Activated T-helper 2 cell treated with anti-CD3 and anti-CD28 coated beads, Interferon-gamma antibody, Interleukin-2, Interleukin-4, amounts not matched to agents 10 μg/mL and 5 μg/mL and 100 μg/mL, durations not matched to agents 14 hours and 24 hours and 36 hours (primary cell): Measurements from ENCODE around the gene ACTBL2. TPM values are rescaled to one million over a fixed set of nuclear protein-coding genes. Genes with fewer than 3 reads are reported as not detected.

Source experiments
- DNase-seq: peaks from one replicate; pipeline ENCODE4 v3.0.0; 2021; ENCODE audit warnings: low spot score
- H3K27ac Mint-ChIP-seq: one replicate; pipeline ENCODE4 v1.8.0; 2021; ENCODE audit warnings: mixed read lengths
- H3K27me3 Mint-ChIP-seq: one replicate; pipeline ENCODE4 v1.8.0; 2021; ENCODE audit warnings: low read depth, mixed read lengths
- H3K36me3 Mint-ChIP-seq: one replicate; pipeline ENCODE4 v1.8.0; 2021; ENCODE audit warnings: low read depth, mixed read lengths
- H3K4me1 Mint-ChIP-seq: one replicate; pipeline ENCODE4 v1.8.0; 2021; ENCODE audit warnings: low read depth, mixed read lengths
- H3K4me3 Mint-ChIP-seq: one replicate; pipeline ENCODE4 v1.8.0; 2021; ENCODE audit warnings: low read depth, mild to moderate bottlenecking, moderate library complexity, mixed read lengths
- H3K9me3 Mint-ChIP-seq: one replicate; pipeline ENCODE4 v1.8.0; 2021; ENCODE audit warnings: mixed read lengths
- intact Hi-C: fragments of 100-400 bp; cut with micrococcal nuclease; formaldehyde crosslinking; loops from one replicate; pipeline ENCODE4 v1.15.1; 2023
- total RNA-seq: library from RNA; stranded (reverse); gene quantifications from 2 replicates; pipeline ENCODE4 v1.2.3, GENCODE V29; 2022

The ACTBL2 gene
- total RNA-seq, 1 donor from 2014 or later, result not detected

DNA sequence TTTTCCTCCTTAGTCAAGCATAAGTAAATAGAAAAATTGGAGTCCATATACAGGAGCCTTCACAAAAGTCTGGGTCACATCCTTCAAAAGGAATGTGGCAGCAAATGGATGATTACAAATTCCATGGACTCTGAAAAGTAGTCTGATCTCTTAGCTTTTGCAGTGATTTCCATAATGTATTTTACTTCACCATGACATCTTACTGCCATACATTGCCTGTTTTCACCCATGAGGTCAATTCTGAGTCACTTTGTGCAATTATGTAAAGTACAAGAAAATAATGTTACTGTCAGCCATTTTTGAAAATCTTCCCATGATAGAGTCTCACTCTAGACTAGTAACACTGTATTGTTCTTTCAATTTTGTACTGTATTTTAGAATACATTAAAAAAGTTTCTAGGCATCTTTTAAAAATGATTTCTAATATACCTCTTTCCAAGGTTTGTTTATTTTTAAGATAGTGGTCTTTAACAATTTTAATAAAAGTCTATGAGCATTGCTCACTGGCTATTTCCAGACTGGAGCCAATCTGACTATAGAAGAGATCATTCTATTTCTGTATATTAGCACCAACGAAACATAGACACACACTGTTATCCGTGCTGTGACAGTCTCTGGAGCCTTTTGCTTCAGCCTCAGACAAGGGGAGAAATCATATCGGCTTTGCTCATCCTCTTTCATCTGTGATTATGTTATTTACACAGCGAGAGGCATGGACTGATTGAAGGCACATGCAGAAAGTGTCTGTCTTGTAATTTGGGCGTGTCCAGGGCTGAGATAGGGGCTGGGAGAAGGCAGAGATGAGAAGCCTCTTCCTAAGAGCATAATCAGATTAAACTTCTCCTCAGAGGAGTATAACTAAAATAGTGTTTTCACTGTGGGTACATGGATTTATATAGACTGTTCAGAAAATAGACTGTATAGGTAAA, 22.9 kb upstream of the ACTBL2 start:
- Mint-ChIP-seq H3K36me3 (no peaks in the 10 kb centered on the region), H3K9me3 (no peaks in the 10 kb centered on the region), H3K27me3 (peaks cover 19% of the 10 kb centered on the region), H3K4me3 (no peak overlapping the region), H3K4me1 (peaks cover 14% of the 10 kb centered on the region), H3K27ac (no peak overlapping the region)
- intact Hi-C loops, result no loop called here
- DNase-seq, result no peak

GRCh38 chr5:57504357-57504756, 21.7 kb upstream of the ACTBL2 start:
- no peaks in the 10 kb centered on the region for H3K9me3 Mint-ChIP-seq
- intact Hi-C loops, result no loop called here
- no peak overlapping the region for H3K27ac Mint-ChIP-seq

DNA sequence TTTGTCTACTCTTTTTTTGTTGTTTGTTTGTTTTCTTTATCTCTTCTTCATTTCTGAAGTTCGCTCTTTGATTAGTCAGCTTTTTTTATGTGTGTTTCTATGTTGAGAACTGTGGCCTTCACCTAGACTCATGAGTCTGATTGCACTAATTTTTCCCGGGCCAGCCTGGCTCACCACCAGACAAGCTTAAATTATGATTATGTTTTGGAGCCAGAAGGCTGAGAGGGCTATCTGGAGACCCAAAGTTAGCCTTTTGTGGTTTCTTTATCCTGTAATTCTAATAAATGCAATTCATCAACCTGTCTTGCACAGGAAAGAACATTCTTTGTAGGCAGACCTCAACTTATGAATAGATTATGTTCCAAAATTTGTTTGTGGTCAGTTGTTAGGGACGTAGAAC, 20.8 kb upstream of the ACTBL2 start:
- no peak for DNase-seq
- no peaks in the 10 kb centered on the region for H3K9me3 Mint-ChIP-seq
- peaks cover 32% of the 10 kb centered on the region for H3K4me1 Mint-ChIP-seq
- H3K27ac Mint-ChIP-seq, result no peak overlapping the region
- H3K36me3 Mint-ChIP-seq, result no peaks in the 10 kb centered on the region
- H3K27me3 Mint-ChIP-seq, result peaks cover 17% of the 10 kb centered on the region
- H3K4me3 Mint-ChIP-seq, result no peak overlapping the region
- intact Hi-C loops, result no loop called here

More at GRCh38 chr5:57504357-57504756, 21.7 kb upstream of the ACTBL2 start:
- H3K36me3 Mint-ChIP-seq, result no peaks in the 10 kb centered on the region
- peaks cover 23% of the 10 kb centered on the region for H3K4me1 Mint-ChIP-seq
- H3K4me3 Mint-ChIP-seq, result no peak overlapping the region
- no peak for DNase-seq
- peaks cover 17% of the 10 kb centered on the region for H3K27me3 Mint-ChIP-seq

DNA sequence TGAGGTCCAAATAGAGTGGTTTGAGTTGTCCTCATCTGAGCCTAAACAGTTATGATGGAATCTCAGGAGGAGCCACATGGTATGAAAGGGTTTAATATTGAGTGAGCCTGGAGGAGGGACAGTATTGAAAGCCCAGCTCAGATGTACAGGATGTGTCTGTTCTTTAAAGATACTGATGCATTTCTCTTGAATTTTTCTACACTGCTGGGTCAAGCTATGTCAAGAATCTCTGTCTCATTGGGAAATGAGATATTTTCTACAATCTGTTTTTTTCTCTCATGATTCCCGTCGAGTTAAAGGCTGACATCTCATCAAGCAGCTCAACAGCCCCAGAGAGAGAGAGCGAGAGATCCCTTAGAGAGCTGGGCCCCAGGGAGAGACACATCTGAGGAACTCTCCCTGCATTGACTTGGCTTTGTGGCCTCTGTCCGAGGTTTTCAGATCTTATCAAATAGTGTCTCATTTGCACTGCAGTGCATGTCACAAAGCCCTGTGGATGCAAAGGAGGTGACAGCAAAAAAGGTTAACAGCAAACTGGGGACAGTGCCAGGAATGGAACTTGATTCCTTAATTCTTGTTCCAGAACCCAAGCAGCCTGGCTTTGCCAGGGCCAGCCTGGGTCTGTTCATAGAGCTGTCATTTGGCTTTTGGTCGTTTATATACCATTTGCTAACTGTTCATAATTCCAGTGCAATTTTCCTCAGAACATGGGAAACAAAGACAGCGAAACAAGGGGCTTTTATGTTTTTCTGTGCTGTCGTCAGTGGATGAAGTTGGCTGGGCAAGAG, 19.0 kb upstream of the ACTBL2 start:
- H3K9me3 Mint-ChIP-seq, result no peaks in the 10 kb centered on the region
- H3K27ac Mint-ChIP-seq, result no peak overlapping the region
- no peaks in the 10 kb centered on the region for H3K36me3 Mint-ChIP-seq
- no peak overlapping the region for H3K4me3 Mint-ChIP-seq
- peaks cover 38% of the 10 kb centered on the region for H3K4me1 Mint-ChIP-seq
- intact Hi-C loops, result no loop called here
- H3K27me3 Mint-ChIP-seq, result peaks cover 5% of the 10 kb centered on the region
- no peak for DNase-seq

DNA sequence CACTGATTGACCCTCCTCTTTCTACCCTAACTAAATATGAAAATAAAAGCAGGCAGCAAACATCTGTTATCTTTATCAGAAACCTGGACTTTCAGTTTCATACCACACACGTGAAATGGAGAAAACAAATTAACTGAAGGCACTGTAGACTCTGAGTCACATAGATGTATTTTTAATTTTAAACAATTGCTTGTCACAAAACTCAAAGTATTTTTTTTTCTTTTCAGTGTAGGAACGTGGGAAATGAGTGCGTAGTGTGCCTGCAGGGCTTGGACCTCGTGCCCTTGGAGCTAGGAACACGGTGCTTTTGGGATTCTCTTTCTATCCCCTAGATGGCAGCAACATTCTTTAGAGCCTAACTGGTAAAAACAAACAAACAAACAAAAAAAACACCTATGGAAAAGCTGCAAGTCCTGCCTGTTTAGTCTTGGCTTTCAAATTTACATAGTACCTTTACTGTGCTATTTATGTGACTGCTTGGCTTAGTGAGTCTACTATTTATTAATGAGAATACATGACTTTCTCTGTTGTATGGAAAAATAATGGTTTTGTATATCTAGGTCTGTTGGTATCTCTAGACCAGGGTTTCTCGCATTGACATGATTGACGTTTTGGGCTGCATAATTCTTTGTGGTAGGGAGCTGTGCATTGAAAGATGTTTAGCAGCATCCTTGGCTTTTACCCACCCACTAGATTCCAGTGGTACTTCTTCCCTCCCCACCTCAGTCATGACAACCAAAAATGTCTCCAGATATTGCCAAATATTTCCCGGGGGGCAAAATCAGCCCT, 16.8 kb upstream of the ACTBL2 start:
- H3K4me1 Mint-ChIP-seq, result peaks cover 54% of the 10 kb centered on the region
- no peaks in the 10 kb centered on the region for H3K9me3 Mint-ChIP-seq
- intact Hi-C loops, result loop anchor here (1.0 to 2.0 kb wide), 3 partner anchors 116 to 962 kb away; no protein-coding TSS in a partner anchor
- DNase-seq, result peak; percentile 20
- peak overlapping the region; percentile 37 for H3K4me3 Mint-ChIP-seq
- peaks cover 4% of the 10 kb centered on the region for H3K27me3 Mint-ChIP-seq
- peak overlapping the region; percentile 60 for H3K27ac Mint-ChIP-seq
- H3K36me3 Mint-ChIP-seq, result no peaks in the 10 kb centered on the region

GRCh38 chr5:57497733-57498132, 15.1 kb upstream of the ACTBL2 start:
- H3K27ac Mint-ChIP-seq, result no peak overlapping the region
- no peak for DNase-seq
- H3K9me3 Mint-ChIP-seq, result no peaks in the 10 kb centered on the region
- no peaks in the 10 kb centered on the region for H3K27me3 Mint-ChIP-seq
- H3K36me3 Mint-ChIP-seq, result no peaks in the 10 kb centered on the region
- peaks cover 58% of the 10 kb centered on the region for H3K4me1 Mint-ChIP-seq
- intact Hi-C loops, result loop anchor here (2.0 kb wide), 1 partner anchor 199 kb away; no protein-coding TSS in a partner anchor
- H3K4me3 Mint-ChIP-seq, result no peak overlapping the region

GRCh38 chr5:57495285-57496086, 12.9 kb upstream of the ACTBL2 start:
- peaks cover 59% of the 10 kb centered on the region for H3K4me1 Mint-ChIP-seq
- H3K9me3 Mint-ChIP-seq, result no peaks in the 10 kb centered on the region
- H3K27me3 Mint-ChIP-seq, result no peaks in the 10 kb centered on the region
- DNase-seq, result no peak
- intact Hi-C loops, result no loop called here
- peak overlapping the region; percentile 45 for H3K27ac Mint-ChIP-seq
- H3K4me3 Mint-ChIP-seq, result no peak overlapping the region
- no peaks in the 10 kb centered on the region for H3K36me3 Mint-ChIP-seq

DNA sequence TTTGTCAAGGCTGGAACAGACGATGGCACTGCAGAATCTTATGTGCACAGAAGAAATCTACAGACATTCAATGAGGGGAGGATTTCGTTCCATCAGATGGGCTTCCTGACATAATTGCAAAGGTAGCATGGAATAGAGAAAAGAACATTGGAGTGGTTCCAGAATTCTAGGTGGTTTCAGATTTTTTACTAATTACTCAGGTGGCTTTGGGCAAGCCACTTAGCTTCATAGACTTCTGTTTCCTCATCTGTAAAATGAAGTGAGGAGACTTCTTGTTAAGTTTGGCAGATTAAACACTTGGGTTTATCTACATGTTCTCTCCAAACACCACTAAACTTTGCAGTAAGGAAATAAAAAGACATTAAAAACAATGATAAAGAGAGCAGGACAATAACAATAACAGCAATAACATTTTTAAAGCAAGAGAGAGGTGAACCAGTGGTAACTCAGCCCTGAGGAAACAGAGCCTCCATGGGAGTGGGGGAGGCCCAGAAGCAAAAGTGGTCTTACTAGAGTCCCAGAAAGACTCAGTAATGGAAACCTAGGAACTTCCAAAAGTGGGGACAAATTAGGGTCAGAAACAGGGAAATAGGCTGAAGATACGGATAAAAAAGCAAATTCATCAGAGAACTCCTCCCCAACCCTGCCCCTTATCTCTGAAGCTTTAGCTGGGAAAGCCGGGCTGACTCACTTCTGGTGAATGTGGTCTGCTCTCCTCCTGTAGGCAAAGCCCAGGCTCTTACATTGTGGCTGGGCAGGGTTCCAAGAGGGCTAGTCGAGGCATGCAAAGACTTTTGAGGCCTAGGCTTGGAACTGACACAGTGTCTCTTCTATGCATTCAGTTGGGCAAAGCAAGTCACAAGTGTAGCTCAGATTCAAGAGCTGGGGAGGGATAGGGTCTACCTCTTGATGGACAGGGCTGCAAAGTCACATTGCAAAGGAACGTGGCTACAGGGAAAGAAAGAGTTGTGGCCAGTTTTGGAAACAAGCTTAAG, 11.8 kb upstream of the ACTBL2 start:
- Mint-ChIP-seq H3K36me3 (no peaks in the 10 kb centered on the region), H3K27me3 (no peaks in the 10 kb centered on the region), H3K9me3 (no peaks in the 10 kb centered on the region), H3K4me1 (peaks cover 52% of the 10 kb centered on the region), H3K27ac (peak overlapping the region; percentile 45), H3K4me3 (no peak overlapping the region)
- peak; percentile 20 for DNase-seq
- intact Hi-C loops, result no loop called here

GRCh38 chr5:57493034-57493433, 10.4 kb upstream of the ACTBL2 start:
- Mint-ChIP-seq H3K36me3 (no peaks in the 10 kb centered on the region), H3K9me3 (no peaks in the 10 kb centered on the region), H3K4me3 (no peak overlapping the region), H3K27me3 (no peaks in the 10 kb centered on the region), H3K27ac (no peak overlapping the region), H3K4me1 (peaks cover 45% of the 10 kb centered on the region)
- DNase-seq, result no peak
- intact Hi-C loops, result no loop called here

DNA sequence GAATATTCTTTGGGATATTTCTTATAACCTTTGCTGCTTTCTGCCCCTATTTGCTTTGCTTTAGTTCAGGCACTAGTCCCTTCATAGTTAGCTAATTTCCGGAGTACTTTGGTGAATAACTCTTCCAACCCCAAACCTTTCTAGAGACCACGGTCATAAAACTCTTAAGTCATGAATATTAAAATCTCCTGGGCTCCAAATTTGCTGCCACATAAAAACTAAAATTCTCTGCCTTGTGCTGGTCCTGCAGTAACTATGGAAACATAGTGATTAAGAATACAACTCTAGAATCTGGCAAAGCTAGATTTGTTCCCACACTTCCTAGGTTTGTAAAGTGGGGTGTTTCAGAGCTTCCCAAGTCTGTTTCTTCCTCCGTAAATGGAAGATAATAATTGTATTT, 10.0 kb upstream of the ACTBL2 start:
- Mint-ChIP-seq H3K36me3 (no peaks in the 10 kb centered on the region), H3K4me1 (peaks cover 48% of the 10 kb centered on the region), H3K4me3 (no peak overlapping the region), H3K27ac (no peak overlapping the region), H3K9me3 (no peaks in the 10 kb centered on the region), H3K27me3 (no peaks in the 10 kb centered on the region)
- no peak for DNase-seq
- intact Hi-C loops, result no loop called here

DNA sequence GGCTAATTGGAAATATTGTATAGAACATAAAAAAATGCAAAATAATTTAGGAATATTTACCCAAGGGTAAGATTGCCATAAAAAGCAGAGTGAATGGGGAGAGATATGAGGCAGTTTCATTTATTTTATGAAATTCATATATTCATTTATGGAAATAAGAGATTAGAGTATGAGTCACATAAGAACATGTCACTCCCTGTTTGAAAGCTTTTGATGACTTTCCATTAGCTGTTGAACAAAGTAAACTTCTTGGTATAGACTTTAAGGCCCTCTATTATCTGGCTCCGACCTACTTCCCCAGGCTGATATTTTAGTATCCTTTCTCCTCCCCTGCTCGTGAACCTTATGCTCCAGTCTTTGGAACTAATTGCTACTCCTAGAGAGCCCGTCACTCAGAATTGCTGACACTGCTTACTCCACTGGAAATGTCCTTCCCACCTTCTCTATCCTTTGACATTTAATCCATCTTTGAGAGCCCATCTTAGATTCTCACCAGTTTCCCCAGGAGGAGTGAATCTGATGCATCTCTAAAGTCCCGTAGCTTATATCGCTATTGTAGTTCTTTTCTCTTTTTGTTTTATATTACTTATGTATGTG, 8.9 kb upstream of the ACTBL2 start:
- Mint-ChIP-seq H3K4me3 (no peak overlapping the region), H3K4me1 (peaks cover 45% of the 10 kb centered on the region), H3K27me3 (no peaks in the 10 kb centered on the region), H3K9me3 (no peaks in the 10 kb centered on the region), H3K27ac (no peak overlapping the region), H3K36me3 (no peaks in the 10 kb centered on the region)
- no peak for DNase-seq
- intact Hi-C loops, result no loop called here
